ENCODE data around the gene PLCXD1.

PLCXD1 gene

DNA sequence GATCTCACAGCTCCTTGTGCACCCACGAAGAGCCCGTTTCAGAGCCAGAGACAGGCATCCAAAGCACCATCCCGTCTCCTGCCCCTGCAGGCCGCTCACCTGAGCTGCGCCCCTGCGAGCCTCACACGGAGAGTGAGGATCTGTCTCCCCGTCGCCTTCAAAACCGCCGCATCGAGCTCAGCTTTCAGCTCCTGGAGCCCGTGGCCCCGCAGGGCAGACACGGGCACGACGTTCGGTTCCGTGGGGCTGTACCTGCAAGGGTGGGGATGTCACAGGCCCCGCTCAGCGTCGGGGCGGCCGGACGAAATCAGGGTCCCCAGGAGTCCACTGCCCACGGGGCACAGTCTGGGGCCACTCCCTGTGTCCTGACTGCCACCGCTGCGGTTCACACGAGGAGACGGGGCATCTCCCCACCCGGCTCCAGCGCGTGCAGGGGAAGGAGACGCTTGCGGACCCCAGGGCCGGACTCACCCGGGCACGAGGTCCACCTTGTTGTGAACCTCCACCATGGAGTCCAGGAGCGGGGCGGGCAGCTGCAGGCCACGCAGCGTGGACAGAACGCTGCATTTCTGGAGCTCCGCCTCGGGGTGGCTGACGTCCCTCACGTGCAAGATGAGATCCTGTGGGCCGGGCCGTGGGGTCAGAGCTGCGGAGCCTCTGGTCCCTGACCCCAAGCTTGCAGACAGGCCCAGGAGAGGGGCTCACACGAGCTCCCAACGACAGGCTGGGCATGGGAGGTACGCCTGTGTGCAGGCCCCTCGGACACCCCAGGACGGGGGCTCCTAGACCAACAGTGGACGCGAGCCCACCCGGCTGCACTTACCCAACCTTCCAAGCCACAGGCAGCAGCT, 26.3 kb downstream of the PLCXD1 start:
- DNase-seq (ENCODE audit: low read depth): no peak
- no peak overlapping the region for H3K4me3 ChIP-seq (ENCODE audit: low read depth, low read length)
- TF ChIP-seq, protein P1, sequence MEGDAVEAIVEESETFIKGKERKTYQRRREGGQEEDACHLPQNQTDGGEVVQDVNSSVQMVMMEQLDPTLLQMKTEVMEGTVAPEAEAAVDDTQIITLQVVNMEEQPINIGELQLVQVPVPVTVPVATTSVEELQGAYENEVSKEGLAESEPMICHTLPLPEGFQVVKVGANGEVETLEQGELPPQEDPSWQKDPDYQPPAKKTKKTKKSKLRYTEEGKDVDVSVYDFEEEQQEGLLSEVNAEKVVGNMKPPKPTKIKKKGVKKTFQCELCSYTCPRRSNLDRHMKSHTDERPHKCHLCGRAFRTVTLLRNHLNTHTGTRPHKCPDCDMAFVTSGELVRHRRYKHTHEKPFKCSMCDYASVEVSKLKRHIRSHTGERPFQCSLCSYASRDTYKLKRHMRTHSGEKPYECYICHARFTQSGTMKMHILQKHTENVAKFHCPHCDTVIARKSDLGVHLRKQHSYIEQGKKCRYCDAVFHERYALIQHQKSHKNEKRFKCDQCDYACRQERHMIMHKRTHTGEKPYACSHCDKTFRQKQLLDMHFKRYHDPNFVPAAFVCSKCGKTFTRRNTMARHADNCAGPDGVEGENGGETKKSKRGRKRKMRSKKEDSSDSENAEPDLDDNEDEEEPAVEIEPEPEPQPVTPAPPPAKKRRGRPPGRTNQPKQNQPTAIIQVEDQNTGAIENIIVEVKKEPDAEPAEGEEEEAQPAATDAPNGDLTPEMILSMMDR (IDR thresholded peaks at IDR 0.05; ENCODE audit: insufficient read depth, low read depth, low read length, missing control alignments): no peak

- H3K4me3 ChIP-seq (ENCODE audit: low read depth, low read length): no peak overlapping the region
- DNase-seq (ENCODE audit: low read depth): no peak
- TF ChIP-seq, protein P1 (IDR thresholded peaks at IDR 0.05; ENCODE audit: insufficient read depth, low read depth, low read length, missing control alignments): no peak
These were observed 27.8 kb downstream of the PLCXD1 start for GRCh38 chrX:308821-309520.

GRCh38 chrX:310621-311155, 29.5 kb downstream of the PLCXD1 start:
- H3K4me3 ChIP-seq (ENCODE audit: low read depth, low read length): no peak overlapping the region
- TF ChIP-seq, protein P1 (IDR thresholded peaks at IDR 0.05; ENCODE audit: insufficient read depth, low read depth, low read length, missing control alignments): no peak
- DNase-seq (ENCODE audit: low read depth): no peak

- no peak overlapping the region for H3K4me3 ChIP-seq (ENCODE audit: low read depth, low read length)
- no peak for DNase-seq (ENCODE audit: low read depth)
- TF ChIP-seq, protein P1 (IDR thresholded peaks at IDR 0.05; ENCODE audit: insufficient read depth, low read depth, low read length, missing control alignments): no peak
These were observed 30.3 kb downstream of the PLCXD1 start for GRCh38 chrX:311156-312129.

DNA sequence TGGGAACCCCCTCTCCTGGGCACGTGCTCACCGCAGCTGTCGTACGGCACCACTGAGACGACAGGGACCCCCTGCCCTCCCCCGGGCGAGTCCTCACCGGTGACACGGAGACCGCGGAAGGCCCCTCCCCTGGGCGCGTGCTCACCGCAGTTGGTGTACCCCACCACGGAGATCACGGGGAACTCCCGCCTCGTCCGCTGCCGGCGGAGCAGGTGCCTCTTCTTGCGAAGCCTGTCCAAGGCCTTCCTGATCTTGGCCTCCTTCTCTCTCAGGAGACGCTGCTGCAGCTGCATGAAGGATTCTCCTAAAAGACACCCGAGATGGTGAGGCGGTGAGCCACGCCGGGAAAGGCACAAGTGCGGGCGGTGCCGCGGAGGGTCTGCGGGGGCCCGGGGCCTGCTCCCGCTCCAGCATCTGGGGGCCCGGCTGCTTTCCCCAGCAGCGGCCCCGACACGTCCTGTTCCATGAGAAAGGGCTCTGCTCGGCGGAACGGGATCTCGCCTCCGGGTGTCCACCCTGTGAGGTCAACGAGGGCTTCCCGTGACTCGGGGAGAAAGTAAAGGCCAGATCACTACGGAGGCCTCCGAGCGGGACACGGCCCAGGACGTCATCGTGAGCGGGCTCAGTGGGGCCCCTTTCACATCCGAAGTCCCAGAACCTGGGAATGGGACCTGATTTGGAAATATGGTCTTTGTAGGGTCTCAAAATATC, 31.6 kb downstream of the PLCXD1 start:
- H3K4me3 ChIP-seq (ENCODE audit: low read depth, low read length): no peak overlapping the region
- DNase-seq (ENCODE audit: low read depth): no peak
- TF ChIP-seq, protein P1 (IDR thresholded peaks at IDR 0.05; ENCODE audit: insufficient read depth, low read depth, low read length, missing control alignments): no peak

GRCh38 chrX:313546-313945, 32.4 kb downstream of the PLCXD1 start:
- DNase-seq (ENCODE audit: low read depth): no peak

More at GRCh38 chrX:313546-313945, 32.4 kb downstream of the PLCXD1 start:
- TF ChIP-seq, protein P1 (IDR thresholded peaks at IDR 0.05; ENCODE audit: insufficient read depth, low read depth, low read length, missing control alignments): no peak
- no peak overlapping the region for H3K4me3 ChIP-seq (ENCODE audit: low read depth, low read length)
